HEK293 (cell line): Measurements from ENCODE around the gene SFSWAP.

ENCODE experiments used
- KLF10 ChIP-seq: fragments of 450-650 bp; IDR thresholded peaks from 2 replicates; pipeline ENCODE4 v1.5.1; 2018; ENCODE audit warnings: missing biosample characterization, mild to moderate bottlenecking, missing genetic modification characterization
- SALL2 ChIP-seq: fragments of 450-650 bp; formaldehyde crosslinking; IDR thresholded peaks from 2 replicates; pipeline ENCODE4 v1.5.0; 2017; ENCODE audit warnings: missing biosample characterization, mild to moderate bottlenecking, missing genetic modification characterization, borderline replicate concordance
- ZFP37 ChIP-seq: fragments of 450-650 bp; formaldehyde crosslinking; IDR thresholded peaks from 2 replicates; pipeline ENCODE4 v1.5.1; 2016; ENCODE audit warnings: missing biosample characterization, missing genetic modification characterization
- ZNF169 ChIP-seq: fragments of 450-650 bp; formaldehyde crosslinking; IDR thresholded peaks from 2 replicates; pipeline ENCODE4 v1.5.1; 2016; ENCODE audit warnings: missing biosample characterization, missing genetic modification characterization
- ZNF544 ChIP-seq: fragments of 450-650 bp; formaldehyde crosslinking; IDR thresholded peaks from 2 replicates; pipeline ENCODE4 v1.5.0; 2017; ENCODE audit warnings: missing biosample characterization, missing genetic modification characterization
- ZSCAN30 ChIP-seq: fragments of 450-650 bp; IDR thresholded peaks from 2 replicates; pipeline ENCODE4 v1.5.1; 2018; ENCODE audit warnings: missing biosample characterization, mild to moderate bottlenecking, missing genetic modification characterization, moderate library complexity
- TF ChIP-seq, protein P1 (sequence below): fragments of 450-650 bp; formaldehyde crosslinking; IDR thresholded peaks from 2 replicates; pipeline ENCODE4 v1.5.1; 2016; ENCODE audit warnings: missing biosample characterization, missing genetic modification characterization

DNA sequence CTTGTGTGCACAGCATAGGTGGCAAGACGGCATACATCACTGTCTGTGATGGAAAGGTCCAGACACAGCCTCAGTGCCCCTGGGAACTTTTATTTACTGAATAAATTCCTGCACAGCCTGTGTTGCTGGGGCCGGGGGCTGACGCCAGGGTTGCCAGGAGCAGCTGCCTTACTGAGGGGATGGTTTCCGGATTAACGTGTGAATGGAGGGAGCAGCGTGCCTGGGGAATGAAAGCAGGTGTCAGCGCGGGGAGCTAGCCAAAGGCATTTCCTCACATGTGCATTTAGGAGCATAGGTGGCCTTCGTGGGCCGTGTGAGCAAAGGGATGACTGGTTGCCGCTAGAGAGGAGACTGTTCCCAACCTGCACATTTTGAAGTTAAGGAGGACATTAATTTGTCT, 41.6 kb downstream of the SFSWAP start:
- TF ChIP-seq ZSCAN30 (tag by site-specific recombination), result no peak
- TF ChIP-seq, protein P1, sequence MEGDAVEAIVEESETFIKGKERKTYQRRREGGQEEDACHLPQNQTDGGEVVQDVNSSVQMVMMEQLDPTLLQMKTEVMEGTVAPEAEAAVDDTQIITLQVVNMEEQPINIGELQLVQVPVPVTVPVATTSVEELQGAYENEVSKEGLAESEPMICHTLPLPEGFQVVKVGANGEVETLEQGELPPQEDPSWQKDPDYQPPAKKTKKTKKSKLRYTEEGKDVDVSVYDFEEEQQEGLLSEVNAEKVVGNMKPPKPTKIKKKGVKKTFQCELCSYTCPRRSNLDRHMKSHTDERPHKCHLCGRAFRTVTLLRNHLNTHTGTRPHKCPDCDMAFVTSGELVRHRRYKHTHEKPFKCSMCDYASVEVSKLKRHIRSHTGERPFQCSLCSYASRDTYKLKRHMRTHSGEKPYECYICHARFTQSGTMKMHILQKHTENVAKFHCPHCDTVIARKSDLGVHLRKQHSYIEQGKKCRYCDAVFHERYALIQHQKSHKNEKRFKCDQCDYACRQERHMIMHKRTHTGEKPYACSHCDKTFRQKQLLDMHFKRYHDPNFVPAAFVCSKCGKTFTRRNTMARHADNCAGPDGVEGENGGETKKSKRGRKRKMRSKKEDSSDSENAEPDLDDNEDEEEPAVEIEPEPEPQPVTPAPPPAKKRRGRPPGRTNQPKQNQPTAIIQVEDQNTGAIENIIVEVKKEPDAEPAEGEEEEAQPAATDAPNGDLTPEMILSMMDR (tag by site-specific recombination), result no peak
- TF ChIP-seq ZFP37 (tag by site-specific recombination), result no peak
- no peak for TF ChIP-seq ZNF169 (tag by site-specific recombination)
- TF ChIP-seq ZNF544 (tag by site-specific recombination), result no peak
- TF ChIP-seq SALL2 (tag by site-specific recombination), result no peak
- TF ChIP-seq KLF10 (tag by site-specific recombination), result no peak
